Kidney capillary endothelial cell (primary cell): Measurements from ENCODE around the gene TAGLN2.
A peak's percentile ranks its signal among the peaks of the same experiment; 100 is the strongest.

Experiments used
- DNase-seq: peaks from one replicate; pipeline ENCODE4 v3.0.0-alpha.2; 2018; ENCODE audit warnings: low spot score

Gene TAGLN2

DNA sequence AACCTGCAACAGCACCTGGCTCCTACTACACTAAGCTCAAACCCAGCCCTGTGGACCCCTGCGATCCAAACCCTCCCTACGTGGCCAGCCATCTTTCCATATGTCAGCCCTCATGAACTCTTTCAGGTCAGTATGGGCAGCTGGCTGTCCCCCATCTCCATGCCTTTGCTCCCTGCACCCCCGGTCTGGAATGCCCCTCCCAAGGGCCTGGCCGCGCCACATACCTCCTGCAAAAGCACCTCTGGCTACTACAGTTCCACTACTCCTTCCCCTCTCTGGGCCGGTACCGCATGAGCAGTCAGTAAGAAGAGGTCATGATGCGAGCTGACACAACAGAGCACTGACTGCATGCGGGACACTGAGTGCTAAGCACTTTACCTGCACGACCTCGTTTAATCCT lies 10.0 kb upstream of the TAGLN2 start:
- DNase-seq: no peak

DNA sequence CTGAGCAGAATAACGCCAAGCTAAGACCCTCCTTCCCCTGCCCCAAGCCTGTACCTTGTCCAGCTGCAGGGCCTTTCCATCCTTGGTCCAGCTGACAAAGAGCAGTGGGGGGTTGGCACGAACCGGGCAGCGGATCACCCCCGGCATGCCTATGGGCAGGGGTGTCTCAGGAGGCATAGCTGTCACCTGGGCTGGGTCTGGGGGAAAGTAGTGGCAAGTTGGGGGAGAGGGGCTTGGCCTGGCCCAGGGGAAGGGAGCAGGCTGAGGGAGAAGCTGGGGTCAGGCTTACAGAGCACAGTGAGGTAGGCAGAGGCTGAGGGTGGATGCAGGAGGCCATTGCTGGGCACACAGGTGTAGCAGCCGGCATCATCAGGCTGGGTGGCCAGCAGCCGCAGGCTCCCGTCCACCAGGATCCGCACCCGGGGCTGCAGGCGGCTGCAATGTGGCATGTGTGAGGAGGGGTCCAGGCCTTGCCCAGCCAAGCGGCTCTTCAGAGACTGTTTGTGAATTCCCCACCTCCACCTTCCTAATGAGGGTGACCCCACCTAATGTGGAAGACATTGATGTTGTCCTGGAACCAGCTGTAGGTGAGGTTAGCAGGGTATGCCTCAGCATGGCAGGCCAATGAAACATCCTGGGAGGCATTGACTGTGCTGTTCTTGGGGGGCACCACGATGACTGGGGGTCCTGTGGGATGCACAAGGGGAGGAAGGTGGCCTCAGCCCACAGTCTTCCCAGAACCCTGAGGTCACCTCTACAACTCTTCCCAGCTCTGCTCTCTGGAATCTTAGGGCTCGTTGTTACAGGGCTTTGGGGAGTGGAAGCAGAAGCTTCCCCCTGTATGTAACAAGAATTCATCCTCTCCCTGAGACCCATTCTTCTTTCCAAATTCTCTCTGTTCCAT lies 9.1 kb upstream of the TAGLN2 start:
- no peak for DNase-seq

- no peak for DNase-seq
Observed at GRCh38 chr1:159933347-159933746, 8.0 kb upstream of the TAGLN2 start.

- no peak for DNase-seq
Observed at GRCh38 chr1:159932296-159933285, 7.3 kb upstream of the TAGLN2 start.

- DNase-seq: no peak
Observed at GRCh38 chr1:159931795-159932173, 6.5 kb upstream of the TAGLN2 start.

- DNase-seq: no peak
Observed at GRCh38 chr1:159931101-159931794, 5.9 kb upstream of the TAGLN2 start.

DNA sequence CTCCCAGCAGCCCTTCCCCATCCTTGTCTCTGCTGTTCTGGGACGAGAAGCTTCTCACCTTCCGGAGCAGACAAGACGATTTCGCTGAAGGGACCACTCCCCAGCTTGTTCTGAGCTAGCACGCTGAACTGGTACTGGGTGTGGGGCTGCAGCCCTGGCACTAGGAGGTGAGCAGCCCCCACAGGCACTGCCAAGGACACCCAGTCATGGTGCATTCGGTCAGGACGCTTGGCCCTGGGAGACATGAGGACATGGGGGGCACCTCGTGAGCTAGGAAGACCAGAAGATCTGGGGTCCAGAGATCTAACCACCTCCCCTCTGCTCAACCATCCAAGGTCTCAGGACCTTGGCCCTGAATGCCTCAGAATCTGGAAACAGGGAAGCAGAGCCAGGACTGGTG lies 5.3 kb upstream of the TAGLN2 start:
- DNase-seq: no peak

DNA sequence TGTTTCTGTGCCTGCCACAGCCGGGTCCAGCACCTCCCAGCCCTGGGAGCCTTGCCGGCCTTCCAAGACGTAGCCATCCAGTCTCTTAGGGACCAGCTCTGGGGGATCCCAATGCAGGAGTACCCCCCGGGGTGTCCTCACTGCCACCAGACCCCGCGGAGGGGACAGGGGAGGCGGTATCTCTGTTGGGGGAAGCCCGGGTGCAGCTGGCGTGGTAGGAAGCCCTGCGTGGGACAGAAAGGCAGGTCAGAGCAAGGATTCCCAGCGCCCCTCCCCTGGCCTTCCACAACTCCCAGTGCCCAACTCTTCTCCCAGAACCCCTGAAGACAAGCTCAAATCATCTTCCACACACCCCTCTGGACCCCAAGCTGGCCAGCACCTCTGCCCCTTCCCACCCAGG lies 4.9 kb upstream of the TAGLN2 start:
- DNase-seq: no peak

DNA sequence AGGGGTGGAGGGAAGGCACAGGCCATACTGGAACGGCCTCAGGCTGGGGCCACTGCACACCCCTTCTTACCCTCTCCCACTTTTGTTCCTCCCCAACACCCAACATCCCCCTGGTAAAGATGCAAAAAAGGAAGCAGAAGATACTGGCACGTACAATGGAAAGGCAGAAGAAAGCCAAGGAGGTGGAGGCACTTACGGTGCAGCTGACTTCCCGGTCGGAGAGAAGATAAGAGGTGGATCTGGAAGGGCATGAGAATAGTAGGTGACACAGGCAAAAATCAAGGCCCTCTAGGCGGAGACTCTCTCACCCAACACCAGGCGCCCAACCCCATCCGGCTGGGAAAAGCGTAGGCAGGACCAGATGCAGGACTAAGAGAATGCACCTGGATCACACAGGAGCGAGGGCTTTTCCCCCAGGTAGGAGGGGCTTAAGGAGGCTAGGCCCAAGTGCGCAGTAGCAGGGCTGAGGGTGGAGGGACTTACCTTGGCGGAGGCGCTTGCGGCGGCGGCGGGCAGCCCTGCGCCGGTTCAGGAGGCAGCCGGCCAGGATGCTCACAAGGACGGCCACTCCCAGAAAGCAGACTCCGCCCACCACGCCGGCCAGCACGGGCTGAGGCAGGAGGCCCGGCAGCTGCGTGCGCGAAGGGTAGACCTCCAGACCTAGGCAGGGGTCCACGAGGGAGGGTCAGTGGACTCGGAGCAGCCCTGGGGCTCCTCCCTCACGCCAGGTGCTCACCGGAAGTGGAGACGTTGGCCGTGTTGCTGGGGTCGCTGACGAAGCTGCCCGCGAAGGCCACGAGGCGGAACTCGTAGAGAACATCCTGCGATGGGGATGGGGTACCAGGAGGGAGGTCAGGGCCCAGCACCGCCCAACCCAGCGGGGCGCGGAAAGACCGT lies 4.1 kb upstream of the TAGLN2 start:
- no peak for DNase-seq

DNA sequence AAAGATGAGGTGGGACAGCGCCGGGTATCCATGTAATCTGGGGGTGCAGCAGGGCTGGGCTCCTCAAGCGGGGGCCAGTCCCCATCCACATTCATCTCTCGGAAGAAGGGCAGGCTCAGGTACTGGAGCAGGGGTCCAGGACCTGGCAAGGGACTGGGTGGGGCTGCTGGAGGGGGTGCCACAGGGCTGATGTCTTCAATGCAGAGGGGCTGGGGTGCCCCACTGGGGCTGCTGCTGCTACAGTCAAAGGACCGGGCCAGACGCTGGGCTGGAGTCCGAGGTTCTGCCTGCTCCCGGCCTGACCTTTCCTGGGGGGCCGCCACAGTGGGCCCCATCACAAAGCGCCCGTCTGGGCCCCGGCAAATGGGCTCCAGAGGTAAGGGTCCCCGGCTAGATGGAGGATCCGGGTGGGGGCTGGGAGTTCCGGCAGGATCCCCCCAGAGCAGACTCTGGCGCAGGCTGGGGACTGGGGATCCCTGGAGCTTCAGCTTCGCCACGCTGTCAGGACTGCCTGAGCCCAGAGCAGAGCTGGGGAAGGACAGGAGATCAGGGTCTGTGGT lies 3.3 kb upstream of the TAGLN2 start:
- no peak for DNase-seq

DNA sequence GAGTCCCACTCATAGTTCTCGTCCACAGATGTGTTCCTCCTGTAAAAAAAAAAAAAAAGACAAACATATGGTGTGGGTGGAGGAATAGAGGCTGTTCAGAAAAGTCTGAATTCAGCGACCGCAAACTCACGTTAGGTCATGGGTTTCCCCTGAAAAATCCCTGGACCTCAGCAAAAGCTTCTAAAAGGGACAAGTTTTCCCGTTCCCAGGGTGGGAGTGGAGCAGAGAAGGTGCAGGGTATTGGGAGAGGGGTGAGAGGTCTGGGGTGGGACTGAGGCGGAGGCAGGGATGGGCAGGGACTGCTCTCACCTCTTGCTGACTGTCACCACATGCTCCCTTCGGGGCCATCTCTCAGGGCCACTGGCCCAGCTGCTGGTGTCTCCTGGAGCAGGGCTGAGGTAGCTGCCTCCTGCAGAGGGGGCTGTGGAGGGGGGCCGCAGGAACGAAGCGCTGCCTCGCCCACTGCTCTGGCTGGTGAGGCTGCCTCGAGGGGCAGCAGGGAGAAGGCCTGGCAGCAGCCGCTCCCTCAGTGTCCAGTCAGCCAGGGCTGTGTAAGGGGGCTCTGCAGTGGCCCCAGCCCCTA lies 2.6 kb upstream of the TAGLN2 start:
- DNase-seq: no peak

GRCh38 chr1:159927211-159927848 lies 2.0 kb upstream of the TAGLN2 start:
- no peak for DNase-seq

- DNase-seq: no peak
Observed at GRCh38 chr1:159925719-159926078, 392 bp upstream of the TAGLN2 start.

- DNase-seq: peak; percentile 87
Observed at GRCh38 chr1:159924025-159924790, 1.1 kb downstream of the TAGLN2 start.

DNA sequence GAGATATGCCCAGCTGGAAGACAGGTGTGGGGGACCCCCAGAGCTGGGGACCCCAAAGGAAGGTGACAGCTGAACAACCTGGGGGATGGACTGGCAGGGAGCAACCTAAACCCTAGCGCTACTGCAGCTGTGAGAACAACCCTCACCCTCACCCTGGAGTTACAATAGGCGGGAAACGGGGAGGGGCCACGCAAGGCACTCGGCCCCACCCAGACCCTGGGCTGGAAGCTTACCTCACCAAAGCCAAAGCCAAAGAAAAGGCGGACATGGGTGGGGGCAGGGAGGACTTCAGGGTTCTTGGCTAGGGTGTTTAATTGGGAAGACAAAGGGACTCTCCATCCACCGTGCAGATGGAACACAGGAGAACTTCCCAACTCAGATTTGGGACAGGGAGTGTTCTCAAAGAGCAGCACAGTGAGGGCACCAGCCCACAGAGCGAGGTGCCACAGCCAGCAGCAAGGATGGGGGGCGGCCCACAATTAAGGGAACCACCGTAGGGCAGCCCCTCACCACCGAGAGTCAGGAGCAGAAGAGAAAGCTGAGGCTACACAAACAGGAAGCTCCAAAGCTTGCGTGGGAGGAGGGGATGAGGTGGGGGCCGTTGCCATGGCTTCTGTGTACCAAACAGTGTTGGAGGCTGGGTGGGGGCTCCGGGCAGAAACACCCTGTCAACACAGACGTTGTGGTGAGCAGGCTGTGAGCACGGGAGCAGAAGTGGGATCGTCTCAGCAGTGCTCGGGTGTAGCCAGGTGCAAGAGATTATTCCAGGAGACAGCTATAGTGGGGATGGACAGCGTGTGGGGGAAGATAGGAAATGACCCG lies 1.9 kb downstream of the TAGLN2 start:
- DNase-seq: peak; percentile 78

DNA sequence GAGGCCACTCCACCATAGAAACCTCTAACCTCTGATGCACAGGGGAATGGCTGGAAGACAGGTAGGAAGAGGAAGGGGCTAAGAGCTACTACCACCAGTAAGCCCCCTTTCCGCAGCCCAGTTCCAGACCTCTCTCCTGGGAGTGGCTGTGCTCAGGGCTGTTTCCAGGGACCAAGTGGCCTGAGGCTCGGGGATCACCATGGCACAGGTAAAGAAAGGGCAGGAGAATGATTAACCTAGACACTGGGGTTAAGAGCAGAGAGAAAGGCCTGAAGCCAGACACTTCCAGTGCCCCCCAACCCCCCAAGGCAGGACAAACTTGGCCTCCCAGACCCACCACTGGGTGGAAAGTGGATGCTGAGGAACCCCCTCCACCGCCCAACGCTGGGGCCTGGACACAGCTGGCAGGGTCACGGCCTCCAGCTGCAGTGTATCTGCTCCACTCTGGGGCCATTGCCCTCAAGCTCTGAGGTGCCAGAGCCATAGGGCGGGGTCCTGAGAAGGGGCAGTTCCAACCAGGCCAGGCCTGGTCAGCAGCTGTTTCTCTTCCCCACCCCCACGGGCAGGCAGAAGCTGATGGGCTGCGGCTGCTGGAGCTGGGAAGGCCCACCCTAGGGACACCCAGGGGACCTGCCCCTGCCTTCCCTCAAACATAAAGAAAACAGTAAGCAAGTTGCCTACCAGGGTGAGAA lies 2.6 kb downstream of the TAGLN2 start:
- no peak for DNase-seq

GRCh38 chr1:159921700-159922504 lies 3.4 kb downstream of the TAGLN2 start:
- no peak for DNase-seq
